Measurements from ENCODE around the gene VSX1.

The VSX1 gene

DNA sequence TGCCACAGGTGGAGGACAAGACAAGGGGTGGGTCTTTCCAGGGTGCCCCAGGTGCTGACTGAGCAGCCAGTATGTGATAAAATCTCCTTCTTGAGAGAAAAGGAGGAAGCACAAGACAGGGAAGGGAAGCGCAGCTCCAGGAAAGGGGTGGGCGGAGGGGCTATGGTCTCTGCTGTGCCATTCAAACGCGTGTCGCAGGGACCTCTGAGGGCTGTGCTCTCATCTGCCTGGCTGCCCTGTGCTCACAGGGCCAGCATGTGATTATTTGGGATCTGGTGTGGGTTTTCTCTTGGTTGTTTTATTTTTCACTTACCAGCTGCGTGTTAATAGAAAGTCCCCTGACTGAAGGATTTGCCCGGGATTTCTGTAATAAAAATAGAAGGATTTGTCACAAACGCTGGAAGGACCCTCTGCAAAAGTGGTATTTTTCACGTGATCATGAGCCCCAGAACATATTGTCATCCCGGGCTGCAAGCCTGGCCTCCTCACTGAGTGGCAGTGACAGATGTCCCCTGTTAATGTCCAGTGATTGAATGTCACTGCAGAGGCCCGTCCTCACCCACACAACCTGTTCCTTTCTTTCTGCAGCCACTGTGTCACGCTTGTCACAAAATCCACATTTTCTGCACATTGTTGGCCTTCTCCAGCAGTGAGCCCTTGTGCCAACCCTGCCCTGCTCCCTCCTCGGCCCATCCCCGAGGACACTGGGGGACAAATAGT lies 35.0 kb upstream of the VSX1 start:
- DNase-seq (ENCODE audit: insufficient read length) (no peak), FAIRE-seq (no peak)
- TF ChIP-seq POLR2AphosphoS5 (IDR thresholded peaks at IDR 0.05; ENCODE audit: low read depth, low read length) (no peak), TAF1 (IDR thresholded peaks at IDR 0.05; ENCODE audit: borderline replicate concordance, low read depth, low read length) (no peak), POLR2A (IDR thresholded peaks at IDR 0.05; ENCODE audit: low read depth, low read length) (no peak)

DNA sequence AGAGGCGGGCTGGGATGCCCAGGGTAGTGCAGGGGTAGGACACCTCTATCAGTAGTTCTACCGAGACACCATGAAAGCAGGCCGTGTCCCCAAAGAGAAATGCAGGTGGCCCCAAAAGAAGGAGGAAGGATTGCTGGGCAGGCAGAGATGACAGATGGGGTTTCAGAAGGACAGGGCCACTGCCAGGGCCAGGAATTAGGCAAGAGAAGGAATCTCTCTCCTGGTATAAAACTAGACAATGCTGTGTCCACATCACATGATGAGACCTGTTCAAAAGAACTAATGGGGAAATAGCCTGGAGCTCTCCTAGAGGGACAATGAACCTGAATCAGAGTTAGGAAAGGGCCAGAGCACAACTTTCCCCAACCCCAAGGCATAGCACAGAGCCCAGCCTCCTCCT lies 21.6 kb upstream of the VSX1 start:
- TF ChIP-seq POLR2AphosphoS5 (IDR thresholded peaks at IDR 0.05; ENCODE audit: low read depth, low read length) (no peak), POLR2A (IDR thresholded peaks at IDR 0.05; ENCODE audit: low read depth, low read length) (no peak), TAF1 (IDR thresholded peaks at IDR 0.05; ENCODE audit: borderline replicate concordance, low read depth, low read length) (no peak)
- FAIRE-seq, result no peak
- no peak for DNase-seq (ENCODE audit: insufficient read length)

DNA sequence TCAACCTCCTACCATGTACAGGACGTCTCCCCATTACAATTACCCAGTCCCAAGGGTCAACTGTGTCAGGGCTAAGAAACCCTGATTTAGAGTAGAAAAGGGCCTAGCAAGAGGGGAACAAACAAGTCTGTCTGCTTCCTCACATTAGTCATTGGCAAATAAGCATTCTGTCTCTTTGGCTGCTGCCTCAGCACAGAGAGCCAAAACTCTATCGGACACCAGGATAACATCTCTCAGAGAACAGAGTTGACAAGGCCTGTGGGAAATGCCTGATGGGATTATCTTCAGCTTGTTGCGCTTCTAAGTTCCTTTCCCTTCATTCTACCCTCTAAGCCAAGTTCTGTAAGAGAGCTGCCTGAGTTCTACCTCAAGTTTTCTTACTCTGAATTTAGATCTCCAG lies 19.0 kb upstream of the VSX1 start:
- FAIRE-seq, result no peak

DNA sequence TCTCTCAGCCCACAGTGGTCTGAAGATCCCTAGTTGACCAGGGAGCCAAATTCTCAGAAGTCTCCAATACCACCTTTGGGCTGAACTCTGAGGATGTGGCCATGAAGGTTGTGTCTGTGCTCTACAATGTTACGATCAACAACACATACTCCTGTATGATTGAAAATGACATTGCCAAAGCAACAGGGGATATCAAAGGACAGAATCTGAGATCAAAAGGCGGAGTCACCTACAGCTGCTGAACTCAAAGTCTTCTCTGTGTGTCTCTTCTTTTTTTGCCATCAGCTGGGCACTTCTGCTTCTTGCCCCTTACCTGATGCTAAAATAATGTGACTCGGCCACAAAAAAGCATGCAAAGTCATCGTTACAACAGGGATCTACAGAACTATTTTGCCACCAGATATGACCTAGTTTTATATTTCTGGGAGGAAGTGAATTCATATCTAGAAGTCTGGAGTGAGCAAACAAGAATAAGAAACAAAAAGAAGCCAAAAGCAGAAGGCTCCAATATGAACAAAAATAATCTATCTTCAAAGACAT lies 17.7 kb upstream of the VSX1 start:
- TF ChIP-seq POLR2AphosphoS5 (IDR thresholded peaks at IDR 0.05; ENCODE audit: low read depth, low read length) (no peak), TAF1 (IDR thresholded peaks at IDR 0.05; ENCODE audit: borderline replicate concordance, low read depth, low read length) (no peak), POLR2A (IDR thresholded peaks at IDR 0.05; ENCODE audit: low read depth, low read length) (no peak)
- DNase-seq (ENCODE audit: insufficient read length) (no peak), FAIRE-seq (peak; percentile 54)

More for the DNA sequence above, 19.0 kb upstream of the VSX1 start:
- no peak for DNase-seq (ENCODE audit: insufficient read length)
- no peak for TF ChIP-seq POLR2A (IDR thresholded peaks at IDR 0.05; ENCODE audit: low read depth, low read length)
- no peak for TF ChIP-seq POLR2AphosphoS5 (IDR thresholded peaks at IDR 0.05; ENCODE audit: low read depth, low read length)
- no peak for TF ChIP-seq TAF1 (IDR thresholded peaks at IDR 0.05; ENCODE audit: borderline replicate concordance, low read depth, low read length)

DNA sequence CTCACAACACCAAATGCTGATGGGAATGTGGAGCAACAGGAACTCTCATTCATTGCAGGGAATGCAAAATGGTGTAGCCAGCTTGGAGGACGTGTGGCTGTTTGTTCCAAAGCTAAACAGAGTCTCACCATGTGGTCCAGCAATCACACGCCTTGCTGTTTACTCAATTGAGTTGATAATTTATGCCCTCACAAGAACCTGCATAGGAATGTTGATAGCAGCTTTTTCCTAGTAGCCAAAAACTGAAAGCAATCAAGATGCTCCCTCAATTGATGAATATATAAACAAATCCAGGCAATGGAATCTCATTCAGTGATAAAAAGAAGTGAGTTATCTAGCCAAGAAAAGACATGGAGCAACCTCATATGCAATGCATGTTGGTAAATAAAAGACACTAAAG lies 15.6 kb upstream of the VSX1 start:
- TF ChIP-seq TAF1 (IDR thresholded peaks at IDR 0.05; ENCODE audit: borderline replicate concordance, low read depth, low read length) (no peak), POLR2AphosphoS5 (IDR thresholded peaks at IDR 0.05; ENCODE audit: low read depth, low read length) (no peak), POLR2A (IDR thresholded peaks at IDR 0.05; ENCODE audit: low read depth, low read length) (no peak)
- DNase-seq (ENCODE audit: insufficient read length) (no peak), FAIRE-seq (no peak)

DNA sequence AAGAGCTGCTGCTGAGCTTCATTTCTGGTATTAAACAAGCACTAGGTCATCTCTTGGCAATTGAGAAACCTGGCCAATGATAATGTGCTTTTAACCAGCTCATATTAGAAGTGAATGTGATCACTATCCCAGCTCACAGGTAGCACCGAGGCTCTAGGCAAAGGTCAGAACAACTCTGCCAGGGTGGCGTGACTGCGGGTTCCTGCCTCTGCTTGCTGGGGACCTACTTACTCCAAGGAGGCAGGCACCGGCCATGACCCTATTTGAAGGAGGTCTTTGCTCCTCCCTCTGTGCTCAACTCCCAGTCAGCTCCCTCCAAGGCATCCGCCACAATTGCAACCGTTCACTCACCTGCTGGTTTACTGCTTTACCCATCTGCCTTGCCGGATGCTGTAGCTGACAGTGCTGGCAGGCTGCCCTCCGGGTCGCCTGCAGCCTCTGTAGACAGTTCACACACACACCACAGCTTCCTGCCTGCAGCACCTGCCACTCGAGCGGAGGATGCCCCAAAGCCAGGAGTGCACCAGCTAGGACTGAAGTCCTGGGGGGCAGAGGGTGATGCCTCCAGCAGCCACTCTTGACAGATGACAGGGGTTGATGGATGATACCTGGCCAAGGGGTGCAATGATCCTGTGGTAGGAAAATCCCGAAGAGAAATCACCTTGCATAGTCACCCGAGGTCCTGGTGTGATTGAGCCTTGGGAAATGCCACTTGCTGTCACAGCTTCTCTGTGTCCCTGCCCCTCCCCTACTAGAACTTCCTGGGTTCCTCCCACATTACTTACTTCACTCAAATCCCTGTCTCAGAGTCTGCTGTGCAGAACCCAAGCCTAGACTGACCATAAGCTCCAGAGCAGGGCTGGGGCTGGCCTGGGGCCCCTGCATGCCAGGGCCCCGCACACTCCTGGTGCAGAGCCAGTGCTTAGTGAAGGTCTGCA lies 8.8 kb upstream of the VSX1 start:
- DNase-seq (ENCODE audit: insufficient read length) (no peak), FAIRE-seq (peak; percentile 77)
- TF ChIP-seq POLR2AphosphoS5 (IDR thresholded peaks at IDR 0.05; ENCODE audit: low read depth, low read length) (no peak), POLR2A (IDR thresholded peaks at IDR 0.05; ENCODE audit: low read depth, low read length) (no peak), TAF1 (IDR thresholded peaks at IDR 0.05; ENCODE audit: borderline replicate concordance, low read depth, low read length) (no peak)

DNA sequence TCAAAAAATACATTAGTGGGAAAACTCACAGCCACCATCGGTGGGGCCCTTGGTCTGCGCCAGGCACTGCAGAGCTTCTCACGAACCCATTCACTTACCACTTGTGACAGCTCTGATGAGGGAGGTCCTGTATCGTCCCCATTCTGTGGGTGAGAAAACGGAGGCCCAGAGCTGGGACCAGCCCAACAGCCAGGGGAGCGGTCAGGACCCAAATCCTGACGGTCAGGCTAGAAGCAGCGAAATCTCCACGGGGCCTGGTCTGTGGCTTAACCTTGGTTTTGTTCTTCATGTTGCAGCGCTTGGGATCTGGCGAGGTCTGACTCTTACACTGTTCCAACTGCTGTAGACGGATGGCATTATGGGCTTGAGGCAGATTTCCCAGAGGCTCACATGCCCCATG lies 7.7 kb upstream of the VSX1 start:
- no peak for TF ChIP-seq POLR2A (IDR thresholded peaks at IDR 0.05; ENCODE audit: low read depth, low read length)
- TF ChIP-seq TAF1 (IDR thresholded peaks at IDR 0.05; ENCODE audit: borderline replicate concordance, low read depth, low read length), result no peak
- TF ChIP-seq POLR2AphosphoS5 (IDR thresholded peaks at IDR 0.05; ENCODE audit: low read depth, low read length), result no peak
- DNase-seq (ENCODE audit: insufficient read length) (no peak), FAIRE-seq (no peak)

DNA sequence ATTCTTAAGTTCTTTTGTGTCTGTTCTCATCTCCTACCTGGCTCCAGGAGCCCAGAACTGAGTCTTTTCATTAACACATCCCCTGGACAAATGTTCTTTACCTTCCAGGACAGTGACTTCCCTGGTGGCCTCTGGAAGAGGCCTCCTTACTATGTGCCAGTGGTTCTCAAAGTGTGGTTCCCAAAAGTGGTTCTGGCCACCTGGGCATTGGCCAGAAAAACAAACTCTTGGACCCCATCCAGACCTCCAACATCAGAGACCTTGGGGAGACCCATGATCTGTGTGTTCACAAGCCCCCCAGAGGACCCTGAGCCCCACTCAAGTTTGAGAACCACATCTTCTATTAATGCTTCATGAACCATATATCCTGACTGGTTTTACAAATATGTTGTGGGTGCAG lies 7.2 kb upstream of the VSX1 start:
- TF ChIP-seq POLR2AphosphoS5 (IDR thresholded peaks at IDR 0.05; ENCODE audit: low read depth, low read length) (no peak), TAF1 (IDR thresholded peaks at IDR 0.05; ENCODE audit: borderline replicate concordance, low read depth, low read length) (no peak), POLR2A (IDR thresholded peaks at IDR 0.05; ENCODE audit: low read depth, low read length) (no peak)
- FAIRE-seq, result no peak
- no peak for DNase-seq (ENCODE audit: insufficient read length)

DNA sequence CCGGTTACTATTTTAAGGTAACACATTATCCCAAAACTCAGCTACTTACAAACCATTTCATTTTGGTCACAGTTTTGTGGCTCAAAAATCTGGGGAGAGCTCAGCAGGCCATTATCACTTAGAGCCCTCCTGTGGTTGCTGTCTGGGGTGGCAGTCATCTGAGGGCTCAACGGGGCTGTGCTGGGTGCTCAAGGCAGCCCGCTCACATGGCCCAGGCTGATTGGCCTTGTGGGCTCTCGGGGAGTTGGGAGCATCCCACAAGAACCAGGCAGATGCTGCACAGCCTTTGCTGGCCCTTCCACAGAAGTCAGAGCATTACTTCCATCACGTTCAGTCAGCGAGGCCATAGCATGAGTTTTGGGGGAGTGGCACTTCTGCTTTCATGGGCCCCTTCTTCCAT lies 6.3 kb upstream of the VSX1 start:
- DNase-seq (ENCODE audit: insufficient read length) (no peak), FAIRE-seq (no peak)
- TF ChIP-seq POLR2AphosphoS5 (IDR thresholded peaks at IDR 0.05; ENCODE audit: low read depth, low read length), result no peak

DNA sequence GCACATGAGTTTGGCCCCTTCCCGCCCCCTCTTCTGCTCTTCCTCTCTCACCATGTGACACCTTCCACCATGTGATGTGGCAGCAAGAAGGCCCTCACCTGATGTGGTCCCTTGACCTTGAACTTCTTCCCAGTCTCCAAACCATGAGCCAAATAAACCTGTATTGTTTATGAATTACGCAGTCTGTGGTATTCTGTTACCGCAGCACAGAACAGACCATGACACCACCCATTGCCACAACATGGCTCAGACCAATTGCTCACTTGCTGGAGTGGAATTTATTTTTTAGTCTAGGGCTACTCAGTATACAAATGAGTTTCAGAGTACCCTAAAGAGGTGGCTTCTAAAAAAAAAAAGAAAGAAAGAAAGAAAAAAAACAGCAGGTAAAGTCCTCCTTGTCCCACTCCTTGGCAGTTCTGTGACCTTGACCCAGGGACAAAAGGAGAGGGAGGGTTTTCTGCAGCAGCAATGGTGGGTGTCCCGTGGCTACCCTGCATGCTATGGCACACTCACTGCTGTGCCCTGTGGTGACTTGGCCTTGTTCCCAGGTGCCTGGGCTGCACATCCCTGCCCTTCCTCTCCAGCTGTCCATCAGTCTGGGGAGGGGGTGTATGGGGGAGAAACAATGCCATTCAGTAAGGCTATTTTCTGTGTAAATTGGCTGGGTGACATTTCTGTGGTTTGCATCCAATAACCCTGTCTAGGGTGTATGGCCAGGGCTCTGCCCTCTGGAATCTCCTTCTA lies 5.4 kb upstream of the VSX1 start:
- FAIRE-seq, result no peak
- no peak for DNase-seq (ENCODE audit: insufficient read length)
- TF ChIP-seq POLR2A (IDR thresholded peaks at IDR 0.05; ENCODE audit: low read depth, low read length) (no peak), TAF1 (IDR thresholded peaks at IDR 0.05; ENCODE audit: borderline replicate concordance, low read depth, low read length) (no peak), POLR2AphosphoS5 (IDR thresholded peaks at IDR 0.05; ENCODE audit: low read depth, low read length) (no peak)

Measured in GM12892 (cell line).